GM13977 (cell line): ENCODE measurements around the gene METTL8.

Source experiments
- DNase-seq: peaks from one replicate; pipeline ENCODE4 v3.0.0; 2012; ENCODE audit warnings: low spot score
- CTCF ChIP-seq: IDR thresholded peaks from 2 replicates; pipeline ENCODE4 v1.5.1; 2012; ENCODE audit warnings: mild to moderate bottlenecking, control low read depth; ENCODE audit not compliant: insufficient read depth; ENCODE audit errors: extremely low read depth, missing control alignments
- in situ Hi-C: fragments of 300-500 bp; cut with MboI; formaldehyde crosslinking; loops from one replicate; pipeline ENCODE4 v1.12.0; 2022; ENCODE audit warnings: low sequenced_read_pairs, low pct_unique_long_range_greater_than_20kb, mixed read lengths, inconsistent platforms; ENCODE audit not compliant: unreplicated experiment

Gene METTL8

GRCh38 chr2:171293661-171294060 lies 140.1 kb downstream of the METTL8 start:
- no peak for DNase-seq
- in situ Hi-C loops: no loop called here

GRCh38 chr2:171289991-171290390 lies 143.8 kb downstream of the METTL8 start:
- in situ Hi-C loops: no loop called here
- no peak for TF ChIP-seq CTCF
- no peak for DNase-seq

More at GRCh38 chr2:171293661-171294060, 140.1 kb downstream of the METTL8 start:
- no peak for TF ChIP-seq CTCF

DNA sequence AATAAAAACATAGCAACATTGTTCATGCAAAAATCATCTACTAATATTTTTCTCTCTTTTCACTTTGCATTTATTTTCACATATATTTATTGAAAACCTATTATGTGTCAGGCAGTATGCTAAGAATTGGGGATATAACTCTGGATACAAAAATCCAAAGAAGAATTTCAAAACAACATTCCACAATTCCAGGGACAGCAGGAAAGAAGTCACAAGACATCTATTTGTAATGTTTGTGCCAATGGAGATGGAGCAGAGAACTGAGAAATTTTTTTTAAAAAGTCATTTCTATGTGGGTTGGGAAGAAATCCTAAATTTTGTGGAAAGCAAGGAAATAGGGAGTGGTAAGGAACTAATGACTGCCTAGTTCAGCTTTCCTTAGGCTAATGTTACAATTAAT lies 144.5 kb downstream of the METTL8 start:
- in situ Hi-C loops: no loop called here
- DNase-seq: no peak
- no peak for TF ChIP-seq CTCF

- in situ Hi-C loops: no loop called here
Observed at GRCh38 chr2:171287611-171288010, 146.2 kb downstream of the METTL8 start.

GRCh38 chr2:171287036-171287571 lies 146.7 kb downstream of the METTL8 start:
- no peak for DNase-seq
- no peak for TF ChIP-seq CTCF
- in situ Hi-C loops: no loop called here

More at GRCh38 chr2:171287611-171288010, 146.2 kb downstream of the METTL8 start:
- no peak for TF ChIP-seq CTCF
- DNase-seq: no peak

DNA sequence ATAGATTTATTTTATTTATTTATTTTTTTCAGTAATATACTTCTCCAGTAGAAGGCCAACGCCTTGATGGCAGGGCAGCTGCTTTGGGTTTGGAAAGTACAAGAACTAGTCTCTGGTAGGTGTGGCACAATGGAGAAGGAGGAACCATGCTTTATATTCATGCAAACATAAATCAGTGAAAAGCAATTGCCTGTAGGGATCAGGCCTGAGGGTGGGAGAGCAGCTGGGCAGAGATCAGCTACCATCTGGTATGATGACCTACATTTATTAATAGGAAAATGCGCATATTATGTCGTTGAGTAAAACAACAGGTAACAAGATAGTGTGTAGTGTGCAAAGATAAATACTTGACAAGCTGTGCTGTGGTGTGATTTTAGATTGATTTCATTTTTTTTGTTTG lies 152.7 kb downstream of the METTL8 start:
- no peak for DNase-seq
- no peak for TF ChIP-seq CTCF
- in situ Hi-C loops: no loop called here
